22Rv1 (cell line): ENCODE data around the gene SPP2.

ENCODE experiments used
- CTCF ChIP-seq: fragments of 450-650 bp; IDR thresholded peaks from 2 replicates; pipeline ENCODE4 v1.5.1; 2017; ENCODE audit warnings: mild to moderate bottlenecking
- ZFX ChIP-seq: fragments of 450-650 bp; IDR thresholded peaks from 2 replicates; pipeline ENCODE4 v1.6.1; 2017; ENCODE audit warnings: antibody characterized with exemption, borderline replicate concordance

DNA sequence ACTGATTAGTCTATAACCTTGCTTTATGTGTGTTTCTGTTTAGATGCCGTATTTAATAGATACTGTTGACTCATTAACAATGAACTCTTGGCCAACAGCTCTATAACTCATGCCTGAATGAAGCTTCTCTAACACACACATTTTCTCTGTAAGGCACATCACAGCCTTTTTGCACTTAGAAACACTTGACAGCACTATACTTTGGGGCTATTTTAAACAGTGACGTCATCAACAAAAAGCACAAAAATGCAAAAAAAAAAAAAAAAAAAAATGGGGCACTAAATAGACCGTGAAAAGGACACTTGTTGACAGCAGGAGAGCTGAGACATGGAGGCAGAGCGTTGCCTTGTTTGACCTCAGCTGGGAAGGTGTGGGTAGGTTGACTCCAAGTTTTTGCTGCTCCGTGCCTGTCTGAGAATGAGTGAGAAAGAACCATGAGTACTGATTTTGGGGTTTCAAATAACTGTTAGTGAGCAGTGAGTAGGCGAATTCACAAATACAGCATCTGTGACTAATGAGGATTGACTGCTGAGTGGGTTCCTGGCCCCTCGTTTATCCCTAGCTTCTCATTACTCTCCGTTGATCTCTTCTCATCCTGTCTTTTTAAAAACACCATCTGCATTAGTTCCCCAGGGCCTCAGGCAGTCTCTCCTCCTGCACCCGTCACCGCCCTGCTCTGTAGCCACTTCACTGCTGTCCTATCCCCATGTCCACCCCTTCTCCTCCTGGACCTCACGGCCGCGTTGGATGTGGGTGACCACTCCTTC lies 24.4 kb downstream of the SPP2 start:
- TF ChIP-seq CTCF (no peak), ZFX (no peak)
